AG10803 (cell line): ENCODE data around the gene TMEM214.

Experiments
- DNase-seq: peaks from one replicate; pipeline ENCODE4 v3.0.0; 2010; ENCODE audit warnings: low read depth
- H3K4me3 ChIP-seq: 2 replicates; pipeline ENCODE4 v1.5.1; 2011; ENCODE audit warnings: mild to moderate bottlenecking, low read length, control low read depth
- CTCF ChIP-seq: conservative IDR thresholded peaks from 2 replicates; pipeline ENCODE4 v1.5.1; 2011; ENCODE audit warnings: mild to moderate bottlenecking, low read length, control low read depth, inconsistent platforms

The TMEM214 gene

GRCh38 chr2:27038631-27039339, 6.0 kb downstream of the TMEM214 start:
- TF ChIP-seq CTCF = no peak
- DNase-seq = no peak
- H3K4me3 ChIP-seq = no peak overlapping the region

GRCh38 chr2:27039426-27039825, 6.7 kb downstream of the TMEM214 start:
- no peak for TF ChIP-seq CTCF
- DNase-seq = no peak
- no peak overlapping the region for H3K4me3 ChIP-seq

GRCh38 chr2:27039871-27040270, 7.1 kb downstream of the TMEM214 start:
- no peak for TF ChIP-seq CTCF
- DNase-seq = no peak
- H3K4me3 ChIP-seq = no peak overlapping the region

GRCh38 chr2:27040282-27040681, 7.5 kb downstream of the TMEM214 start:
- TF ChIP-seq CTCF = no peak
- DNase-seq = no peak
- H3K4me3 ChIP-seq = no peak overlapping the region

- no peak for TF ChIP-seq CTCF
- H3K4me3 ChIP-seq = no peak overlapping the region
- DNase-seq = no peak
Observed at GRCh38 chr2:27041752-27042151, 9.0 kb downstream of the TMEM214 start.

- no peak for DNase-seq
- H3K4me3 ChIP-seq = no peak overlapping the region
- TF ChIP-seq CTCF = no peak
Observed at GRCh38 chr2:27042159-27042661, 9.4 kb downstream of the TMEM214 start.

GRCh38 chr2:27042985-27043634, 10.3 kb downstream of the TMEM214 start:
- TF ChIP-seq CTCF = no peak
- no peak for DNase-seq
- H3K4me3 ChIP-seq = no peak overlapping the region
